ENCODE measurements around the gene YPEL1. TPM values are rescaled to one million over a fixed set of nuclear protein-coding genes. Genes with fewer than 3 reads are reported as not detected.

The YPEL1 gene
- total and polyA plus RNA-seq, 10 of the 15 experiments (the other 5 are each of a cell fraction or from before 2014, with no cell fraction given) = 0.13 to 5.0 (median 1.6) TPM

- TF ChIP-seq GATAD2B (conservative IDR thresholded peaks at IDR 0.05; ENCODE audit: low read depth) (no peak), ZNF384 (IDR thresholded peaks at IDR 0.05; ENCODE audit: borderline replicate concordance, low read depth, low read length) (no peak)
These were observed 50.5 kb downstream of the YPEL1 start (continued) for GRCh38 chr22:21685164-21685513.

GRCh38 chr22:21684492-21685163 is 51.0 kb downstream of the YPEL1 start:
- no TSS peak for BruUV-seq (replicated peaks)
- POLR2A ChIA-PET = interaction anchor here (0.5 kb wide), 1 partner anchor 54 kb away, joined by 8 read pairs; no protein-coding TSS in a partner anchor
- no peak overlapping the region for H2AFZ ChIP-seq (ENCODE audit: control insufficient read depth, low read depth, low read length)
- no peaks in the 10 kb centered on the region for H4K20me1 ChIP-seq (ENCODE audit: control insufficient read depth, insufficient read depth)
- intact Hi-C loops (cut with micrococcal nuclease; ENCODE audit: unreplicated experiment) = no loop called here
- RAD21 ChIA-PET (ENCODE audit: unreplicated experiment) = no interaction called here
- no peak overlapping the region for H3K9ac ChIP-seq (ENCODE audit: control insufficient read depth, insufficient read depth, low read length)
- FAIRE-seq = no peak
- no peaks in the 10 kb centered on the region for H3K9me3 ChIP-seq (replicated peaks; ENCODE audit: control insufficient read depth, insufficient read depth, low read length)
- in situ Hi-C loops (cut with MboI) = no loop called here
- DNase-seq (ENCODE audit: low read depth, low spot score) = no peak
- peaks cover 16% of the 10 kb centered on the region for H3K4me1 ChIP-seq (ENCODE audit: control insufficient read depth, insufficient read depth, low read length)
- TF ChIP-seq, protein P1, sequence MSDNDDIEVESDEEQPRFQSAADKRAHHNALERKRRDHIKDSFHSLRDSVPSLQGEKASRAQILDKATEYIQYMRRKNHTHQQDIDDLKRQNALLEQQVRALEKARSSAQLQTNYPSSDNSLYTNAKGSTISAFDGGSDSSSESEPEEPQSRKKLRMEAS (IDR thresholded peaks at IDR 0.05; ENCODE audit: low read depth, low read length) = no peak
- TF ChIP-seq RCOR1 (conservative IDR thresholded peaks at IDR 0.05; ENCODE audit: low read depth, low read length) (no peak), JUNB (IDR thresholded peaks at IDR 0.05) (no peak), ZNF622 (IDR thresholded peaks at IDR 0.05) (no peak)
- CTCF ChIA-PET = no interaction called here
- peaks cover 24 to 30% of the 10 kb centered on the region in 2 experiments for H3K36me3 ChIP-seq (ENCODE audit: control insufficient read depth in 2 of 2, insufficient read depth in 2 of 2, low read length in 1 of 2)
- no peak overlapping the region for H3K27ac ChIP-seq (ENCODE audit: control insufficient read depth, insufficient read depth)
- WGBS (ENCODE audit: insufficient coverage, insufficient replicate concordance, low lambda C conversion rate, missing lambda C conversion rate) = 90% methylated on average over 18 of the region's 19 CpGs
- SMC1A ChIA-PET (ENCODE audit: uncharacterized antibody, unreplicated experiment) = no interaction called here
- no peaks in the 10 kb centered on the region for H3K79me2 ChIP-seq (ENCODE audit: control insufficient read depth, insufficient read depth, low read length)
- ATAC-seq = no peak
- no peak overlapping the region for H3K4me3 ChIP-seq
- H3K27me3 ChIP-seq (replicated peaks in 1 of 2; ENCODE audit: control insufficient read depth in 2 of 2, insufficient read depth in 2 of 2, low read length in 1 of 2) = no peaks in the 10 kb centered on the region
- H3K4me2 ChIP-seq (ENCODE audit: control insufficient read depth, insufficient read depth) = no peak overlapping the region

DNA sequence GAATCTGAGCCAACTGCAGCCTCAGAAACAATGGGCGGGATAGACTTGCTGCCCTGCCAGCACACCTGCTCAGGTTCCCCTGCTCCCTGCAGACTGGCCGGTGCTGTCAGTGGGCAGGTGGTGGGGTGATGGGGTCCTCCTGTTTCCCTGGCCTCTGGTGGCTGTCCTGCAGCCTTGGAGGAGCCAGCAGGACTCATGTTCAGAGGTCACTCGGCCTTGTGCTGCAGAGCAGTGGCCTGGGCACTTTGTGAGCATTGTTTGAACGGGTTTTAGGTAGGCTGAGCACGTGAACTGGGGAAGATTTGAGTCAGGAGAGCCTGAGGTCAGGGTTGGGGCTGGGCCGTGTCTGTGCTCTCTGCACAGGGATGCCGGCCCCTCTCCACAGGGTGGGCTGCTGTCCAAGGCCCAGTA is 52.2 kb downstream of the YPEL1 start:
- H3K4me2 ChIP-seq (ENCODE audit: control insufficient read depth, insufficient read depth) = no peak overlapping the region
- 77% methylated on average over 7 of the region's 7 CpGs for WGBS (ENCODE audit: insufficient coverage, insufficient replicate concordance, low lambda C conversion rate, missing lambda C conversion rate)
- H3K4me1 ChIP-seq (ENCODE audit: control insufficient read depth, insufficient read depth, low read length) = peaks cover 7% of the 10 kb centered on the region
- intact Hi-C loops (cut with micrococcal nuclease; ENCODE audit: unreplicated experiment) (no loop called here), in situ Hi-C loops (cut with MboI) (no loop called here)
- no peaks in the 10 kb centered on the region for H3K27me3 ChIP-seq (replicated peaks in 1 of 2; ENCODE audit: control insufficient read depth in 2 of 2, insufficient read depth in 2 of 2, low read length in 1 of 2)
- TF ChIP-seq RBBP5 (conservative IDR thresholded peaks at IDR 0.05) (no peak), HDGF (IDR thresholded peaks at IDR 0.05) (no peak), STAT1 (conservative IDR thresholded peaks at IDR 0.05) (no peak), SREBF2 (IDR thresholded peaks at IDR 0.05; ENCODE audit: low read length) (no peak), FOS (IDR thresholded peaks at IDR 0.05; ENCODE audit: borderline replicate concordance, extremely low read depth, insufficient read length) (no peak), IRF3 (IDR thresholded peaks at IDR 0.05) (no peak)
- ChIA-PET CTCF (no interaction called here), RAD21 (ENCODE audit: unreplicated experiment) (no interaction called here), SMC1A (ENCODE audit: uncharacterized antibody, unreplicated experiment) (no interaction called here), POLR2A (no interaction called here)
- ATAC-seq = no peak
- BruUV-seq (replicated peaks) = no TSS peak
- peaks cover 24 to 26% of the 10 kb centered on the region in 2 experiments for H3K36me3 ChIP-seq (ENCODE audit: control insufficient read depth in 2 of 2, insufficient read depth in 2 of 2, low read length in 1 of 2)
- no peak overlapping the region for H3K9ac ChIP-seq (ENCODE audit: control insufficient read depth, insufficient read depth, low read length)
- DNase-seq (ENCODE audit: low read depth, low spot score) = no peak
- no peak for FAIRE-seq
- no peak overlapping the region for H2AFZ ChIP-seq (ENCODE audit: control insufficient read depth, low read depth, low read length)
- no peaks in the 10 kb centered on the region for H3K79me2 ChIP-seq (ENCODE audit: control insufficient read depth, insufficient read depth, low read length)
- H3K27ac ChIP-seq (ENCODE audit: control insufficient read depth, insufficient read depth) = no peak overlapping the region
- no peaks in the 10 kb centered on the region for H3K9me3 ChIP-seq (replicated peaks; ENCODE audit: control insufficient read depth, insufficient read depth, low read length)
- no peaks in the 10 kb centered on the region for H4K20me1 ChIP-seq (ENCODE audit: control insufficient read depth, insufficient read depth)
- H3K4me3 ChIP-seq = no peak overlapping the region

Measured in GM12878 (cell line).